Immature natural killer cell (primary cell): ENCODE measurements around the gene BEAN1. TPM values are rescaled to one million over a fixed set of nuclear protein-coding genes. Genes with fewer than 3 reads are reported as not detected.

Experiments used
- DNase-seq, 3 donors: peaks; one replicate each; pipeline ENCODE4 v3.0.0; 2022; ENCODE audit warnings: mixed read lengths in 1 of 3
- H3K27ac Mint-ChIP-seq, 6 donors: one replicate each; pipeline ENCODE4 v1.8.0; 2020; ENCODE audit warnings: mixed read lengths in 6 of 6, mild to moderate bottlenecking in 5 of 6, inconsistent platforms in 4 of 6, moderate library complexity in 3 of 6
- H3K27me3 Mint-ChIP-seq, 3 donors: one replicate each; pipeline ENCODE4 v1.8.0; 2020 to 2021; ENCODE audit warnings: low read depth in 3 of 3, mild to moderate bottlenecking in 3 of 3, mixed read lengths in 3 of 3, moderate library complexity in 3 of 3, inconsistent platforms in 1 of 3
- H3K36me3 Mint-ChIP-seq, 3 donors: one replicate each; pipeline ENCODE4 v1.8.0; 2020; ENCODE audit warnings: mixed read lengths in 3 of 3, inconsistent platforms in 2 of 3, mild to moderate bottlenecking in 2 of 3
- H3K4me1 Mint-ChIP-seq, 2 donors: one replicate each; pipeline ENCODE4 v1.8.0; 2020; ENCODE audit warnings: inconsistent platforms in 2 of 2, mild to moderate bottlenecking in 2 of 2, mixed read lengths in 2 of 2, moderate library complexity in 1 of 2
- H3K4me3 Mint-ChIP-seq, 5 donors: one replicate each; pipeline ENCODE4 v1.8.0; 2020; ENCODE audit warnings: mild to moderate bottlenecking in 5 of 5, mixed read lengths in 5 of 5, inconsistent platforms in 3 of 5, moderate library complexity in 3 of 5
- H3K9me3 Mint-ChIP-seq, 6 donors: one replicate each; pipeline ENCODE4 v1.8.0; 2020; ENCODE audit warnings: mild to moderate bottlenecking in 6 of 6, mixed read lengths in 6 of 6, inconsistent platforms in 4 of 6, moderate library complexity in 3 of 6
- polyA plus RNA-seq, 3 donors: library from polyadenylated mRNA; unstranded; fragments of 300-500 nt; fragmentation: Illumina TruSeq; gene quantifications; one replicate each; pipeline ENCODE4 v1.2.3, GENCODE V29; 2021

BEAN1 gene
- polyA plus RNA-seq, 3 donors from 2014 or later, result 0.32 TPM; not detected in 2

- H3K9me3 Mint-ChIP-seq, result no peaks in the 10 kb centered on the region
- no peak overlapping the region for H3K27ac Mint-ChIP-seq
- H3K36me3 Mint-ChIP-seq, result no peaks in the 10 kb centered on the region
- peaks cover 0 to 12% (median 7%) of the 10 kb centered on the region in 3 donors for H3K27me3 Mint-ChIP-seq
- H3K4me1 Mint-ChIP-seq, result no peaks in the 10 kb centered on the region
- H3K4me3 Mint-ChIP-seq, result no peak overlapping the region
- no peak for DNase-seq
These were observed 39.2 kb upstream of the BEAN1 start for GRCh38 chr16:66387817-66388332.

GRCh38 chr16:66388350-66389139 lies 38.5 kb upstream of the BEAN1 start:
- no peaks in the 10 kb centered on the region for H3K9me3 Mint-ChIP-seq
- H3K27me3 Mint-ChIP-seq, result peaks cover 0 to 12% (median 7%) of the 10 kb centered on the region in 3 donors
- H3K4me1 Mint-ChIP-seq, result no peaks in the 10 kb centered on the region
- no peak overlapping the region for H3K4me3 Mint-ChIP-seq
- H3K27ac Mint-ChIP-seq, result no peak overlapping the region
- H3K36me3 Mint-ChIP-seq, result no peaks in the 10 kb centered on the region
- DNase-seq, result no peak

DNA sequence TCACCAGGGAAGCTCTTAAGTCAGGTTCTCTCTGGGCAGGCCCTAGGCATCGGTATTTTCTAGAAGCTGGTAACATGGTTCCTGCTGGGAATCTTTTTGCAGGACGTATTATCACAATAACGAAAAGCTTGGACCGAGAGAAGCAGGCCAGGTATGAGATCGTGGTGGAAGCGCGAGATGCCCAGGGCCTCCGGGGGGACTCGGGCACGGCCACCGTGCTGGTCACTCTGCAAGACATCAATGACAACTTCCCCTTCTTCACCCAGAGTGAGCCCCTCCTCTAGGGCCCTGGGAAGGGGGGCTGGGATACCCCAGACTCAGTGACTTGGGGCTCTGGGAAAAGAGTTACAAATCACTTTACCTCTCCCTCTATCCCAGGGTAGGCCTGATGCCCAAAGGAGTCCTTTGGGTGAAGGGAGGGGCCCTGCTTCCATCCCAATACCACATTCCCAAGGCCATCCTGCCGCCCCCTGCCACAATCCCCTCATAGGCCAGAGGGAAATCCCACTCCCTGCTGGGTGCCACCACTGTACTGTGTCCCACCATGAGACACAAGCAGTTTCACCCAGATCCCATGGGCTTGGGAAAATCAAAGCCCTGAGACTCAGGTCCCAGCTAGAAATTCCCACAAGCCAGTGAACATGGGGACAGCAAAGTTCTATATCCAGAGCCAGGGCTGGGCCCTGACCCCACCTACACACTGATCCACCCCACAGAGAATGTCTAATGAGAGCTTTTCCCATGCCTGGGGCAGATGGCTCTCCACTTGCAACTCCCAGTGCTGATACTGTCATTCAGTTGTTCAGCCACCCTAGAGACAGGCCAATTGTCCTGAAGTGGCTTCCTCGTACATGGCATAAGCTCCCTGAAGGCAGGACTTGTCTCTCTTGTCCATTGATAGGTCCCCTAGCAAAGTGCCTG lies 37.6 kb upstream of the BEAN1 start:
- Mint-ChIP-seq H3K27ac (no peak overlapping the region), H3K27me3 (peaks cover 0 to 12% (median 7%) of the 10 kb centered on the region in 3 donors), H3K36me3 (no peaks in the 10 kb centered on the region), H3K4me1 (no peaks in the 10 kb centered on the region), H3K4me3 (no peak overlapping the region), H3K9me3 (no peaks in the 10 kb centered on the region)
- no peak for DNase-seq

- Mint-ChIP-seq H3K36me3 (no peaks in the 10 kb centered on the region), H3K4me1 (no peaks in the 10 kb centered on the region), H3K27me3 (peaks cover 0 to 12% (median 7%) of the 10 kb centered on the region in 3 donors), H3K4me3 (no peak overlapping the region), H3K27ac (no peak overlapping the region), H3K9me3 (no peaks in the 10 kb centered on the region)
- no peak for DNase-seq
These were observed 36.6 kb upstream of the BEAN1 start for GRCh38 chr16:66390346-66391108.

DNA sequence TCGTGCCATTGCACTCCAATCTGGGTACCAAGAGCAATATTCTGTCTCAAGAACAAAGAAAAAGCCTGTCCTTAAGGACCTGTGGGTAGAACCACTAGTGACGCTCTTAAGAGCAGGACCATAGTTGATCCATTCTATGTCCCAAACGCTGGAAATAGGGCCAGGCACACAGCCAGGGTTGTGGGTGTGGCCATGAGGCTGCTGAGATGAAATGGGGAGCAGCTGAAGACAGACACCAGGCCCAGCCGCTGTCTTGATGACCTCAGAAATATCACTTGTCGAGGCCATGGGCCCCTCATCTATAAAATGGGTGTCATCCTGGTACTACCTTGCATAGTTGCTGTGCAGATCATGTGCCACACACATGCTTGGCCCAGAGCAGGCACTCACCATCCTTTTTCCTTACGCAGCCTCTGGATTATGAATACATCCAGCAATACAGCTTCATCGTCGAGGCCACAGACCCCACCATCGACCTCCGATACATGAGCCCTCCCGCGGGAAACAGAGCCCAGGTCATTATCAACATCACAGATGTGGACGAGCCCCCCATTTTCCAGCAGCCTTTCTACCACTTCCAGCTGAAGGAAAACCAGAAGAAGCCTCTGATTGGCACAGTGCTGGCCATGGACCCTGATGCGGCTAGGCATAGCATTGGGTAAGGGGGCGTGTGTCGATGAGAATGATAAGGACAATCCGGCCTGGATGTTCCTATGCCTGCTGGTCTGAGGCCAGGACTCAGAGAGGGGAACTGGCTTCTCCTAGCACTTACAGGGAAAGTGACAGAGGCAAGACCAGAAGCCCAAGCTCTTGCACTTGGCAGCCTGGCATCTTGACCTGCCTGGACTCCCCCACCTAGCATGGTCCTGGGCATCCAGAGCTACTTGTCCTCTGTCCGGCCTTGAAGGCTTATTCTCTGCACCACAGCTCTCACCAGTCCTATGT lies 35.1 kb upstream of the BEAN1 start:
- H3K27me3 Mint-ChIP-seq, result peaks cover 0 to 8% (median 0%) of the 10 kb centered on the region in 3 donors
- no peak overlapping the region for H3K27ac Mint-ChIP-seq
- H3K4me3 Mint-ChIP-seq, result no peak overlapping the region
- no peaks in the 10 kb centered on the region for H3K9me3 Mint-ChIP-seq
- DNase-seq, result no peak
- H3K4me1 Mint-ChIP-seq, result no peaks in the 10 kb centered on the region
- H3K36me3 Mint-ChIP-seq, result no peaks in the 10 kb centered on the region

GRCh38 chr16:66395806-66396555 lies 31.1 kb upstream of the BEAN1 start:
- Mint-ChIP-seq H3K9me3 (no peaks in the 10 kb centered on the region), H3K4me1 (no peaks in the 10 kb centered on the region), H3K27ac (no peak overlapping the region), H3K4me3 (no peak overlapping the region), H3K27me3 (peaks cover 0 to 9% (median 0%) of the 10 kb centered on the region in 3 donors), H3K36me3 (no peaks in the 10 kb centered on the region)
- DNase-seq, result no peak

GRCh38 chr16:66397736-66398433 lies 29.2 kb upstream of the BEAN1 start:
- H3K27me3 Mint-ChIP-seq, result peaks cover 0 to 9% (median 0%) of the 10 kb centered on the region in 3 donors
- H3K4me3 Mint-ChIP-seq, result no peak overlapping the region
- no peaks in the 10 kb centered on the region for H3K9me3 Mint-ChIP-seq
- H3K27ac Mint-ChIP-seq, result no peak overlapping the region
- no peaks in the 10 kb centered on the region for H3K36me3 Mint-ChIP-seq
- no peak for DNase-seq
- no peaks in the 10 kb centered on the region for H3K4me1 Mint-ChIP-seq

- H3K27me3 Mint-ChIP-seq, result peaks cover 0 to 9% (median 3%) of the 10 kb centered on the region in 3 donors
- no peaks in the 10 kb centered on the region for H3K9me3 Mint-ChIP-seq
- H3K4me1 Mint-ChIP-seq, result no peaks in the 10 kb centered on the region
- no peak overlapping the region for H3K4me3 Mint-ChIP-seq
- H3K36me3 Mint-ChIP-seq, result no peaks in the 10 kb centered on the region
- H3K27ac Mint-ChIP-seq, result no peak overlapping the region
- no peak for DNase-seq
These were observed 28.1 kb upstream of the BEAN1 start for GRCh38 chr16:66399031-66399430.

- peaks cover under 1 to 9% (median 3%) of the 10 kb centered on the region in 3 donors for H3K27me3 Mint-ChIP-seq
- H3K4me3 Mint-ChIP-seq, result no peak overlapping the region
- H3K27ac Mint-ChIP-seq, result no peak overlapping the region
- no peaks in the 10 kb centered on the region for H3K36me3 Mint-ChIP-seq
- DNase-seq, result no peak
- no peaks in the 10 kb centered on the region for H3K9me3 Mint-ChIP-seq
- H3K4me1 Mint-ChIP-seq, result no peaks in the 10 kb centered on the region
These were observed 27.2 kb upstream of the BEAN1 start for GRCh38 chr16:66399930-66400329.

- H3K36me3 Mint-ChIP-seq, result no peaks in the 10 kb centered on the region
- H3K4me3 Mint-ChIP-seq, result no peak overlapping the region
- no peak for DNase-seq
- no peak overlapping the region for H3K27ac Mint-ChIP-seq
- no peaks in the 10 kb centered on the region for H3K4me1 Mint-ChIP-seq
- H3K9me3 Mint-ChIP-seq, result no peaks in the 10 kb centered on the region
- peaks cover 2 to 13% (median 3%) of the 10 kb centered on the region in 3 donors for H3K27me3 Mint-ChIP-seq
These were observed 26.4 kb upstream of the BEAN1 start for GRCh38 chr16:66400503-66401380.

DNA sequence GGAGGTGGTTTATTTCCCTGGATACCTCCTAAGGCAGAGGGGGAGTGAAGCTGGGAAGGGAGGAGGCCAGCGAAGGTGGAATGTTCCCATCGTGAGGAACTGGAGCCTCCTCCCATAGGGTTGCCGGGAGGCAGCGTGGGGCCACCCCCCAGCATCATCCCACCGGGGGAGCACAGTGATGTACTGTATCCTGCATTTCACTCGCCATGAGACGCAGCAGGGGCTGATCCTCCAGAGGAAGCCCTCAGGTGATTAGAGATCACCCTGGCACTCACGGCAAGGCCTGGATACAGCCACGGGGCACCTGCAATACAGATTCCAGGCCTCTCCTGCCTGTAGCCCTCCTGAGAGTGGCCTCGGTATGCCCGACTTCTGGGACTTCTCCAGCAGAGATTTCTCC lies 25.5 kb upstream of the BEAN1 start:
- no peaks in the 10 kb centered on the region for H3K36me3 Mint-ChIP-seq
- H3K9me3 Mint-ChIP-seq, result no peaks in the 10 kb centered on the region
- H3K4me3 Mint-ChIP-seq, result no peak overlapping the region
- no peak for DNase-seq
- H3K4me1 Mint-ChIP-seq, result peaks cover 2% of the 10 kb centered on the region in 2 donors
- H3K27ac Mint-ChIP-seq, result no peak overlapping the region
- H3K27me3 Mint-ChIP-seq, result peaks cover 2 to 12% (median 5%) of the 10 kb centered on the region in 3 donors
